Hepatic stellate cell (primary cell): ENCODE results near the gene TMEM204.
A peak's percentile ranks its signal among the peaks of the same experiment; 100 is the strongest.

Experiments
- DNase-seq: peaks from one replicate; pipeline ENCODE4 v3.0.0; 2011; ENCODE audit warnings: low spot score

TMEM204 gene

GRCh38 chr16:1538804-1539520 lies 5.5 kb downstream of the TMEM204 start:
- DNase-seq, result no peak

GRCh38 chr16:1539720-1540555 lies 6.5 kb downstream of the TMEM204 start:
- no peak for DNase-seq

DNA sequence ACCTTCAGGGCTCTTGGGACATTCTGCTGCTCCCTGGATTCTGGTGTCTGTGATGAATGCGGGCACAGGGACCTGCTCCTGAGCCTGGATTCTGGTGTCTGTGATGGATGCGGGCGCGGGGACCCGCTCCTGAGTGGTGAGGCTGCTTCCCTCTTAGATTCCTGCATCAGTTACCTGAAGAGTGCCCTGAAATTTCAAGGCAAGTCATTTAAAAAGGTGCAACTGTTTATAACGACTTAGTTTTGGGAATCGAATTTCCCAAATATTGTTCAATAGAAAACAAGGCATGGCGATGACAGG lies 7.0 kb downstream of the TMEM204 start:
- DNase-seq, result no peak

GRCh38 chr16:1541293-1542165 lies 8.1 kb downstream of the TMEM204 start:
- DNase-seq, result no peak

DNA sequence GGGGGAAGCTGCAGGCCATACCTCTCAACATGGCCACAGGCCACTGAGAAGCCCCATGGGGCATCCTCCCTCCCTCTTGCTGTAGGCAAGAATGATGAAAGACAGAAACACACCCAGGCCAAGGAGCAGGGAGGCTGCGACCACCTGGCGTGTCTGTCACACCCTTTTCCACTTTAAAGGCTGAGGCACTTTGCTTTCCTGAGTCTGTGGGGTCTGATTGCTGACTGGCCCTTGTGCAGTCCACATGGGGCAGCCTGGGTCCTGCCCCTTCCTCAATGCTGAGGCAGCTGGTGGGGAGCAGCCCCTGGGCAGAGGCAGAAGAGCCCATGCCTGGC lies 8.7 kb downstream of the TMEM204 start:
- DNase-seq, result no peak

GRCh38 chr16:1542533-1542932 lies 9.1 kb downstream of the TMEM204 start:
- DNase-seq, result no peak

DNA sequence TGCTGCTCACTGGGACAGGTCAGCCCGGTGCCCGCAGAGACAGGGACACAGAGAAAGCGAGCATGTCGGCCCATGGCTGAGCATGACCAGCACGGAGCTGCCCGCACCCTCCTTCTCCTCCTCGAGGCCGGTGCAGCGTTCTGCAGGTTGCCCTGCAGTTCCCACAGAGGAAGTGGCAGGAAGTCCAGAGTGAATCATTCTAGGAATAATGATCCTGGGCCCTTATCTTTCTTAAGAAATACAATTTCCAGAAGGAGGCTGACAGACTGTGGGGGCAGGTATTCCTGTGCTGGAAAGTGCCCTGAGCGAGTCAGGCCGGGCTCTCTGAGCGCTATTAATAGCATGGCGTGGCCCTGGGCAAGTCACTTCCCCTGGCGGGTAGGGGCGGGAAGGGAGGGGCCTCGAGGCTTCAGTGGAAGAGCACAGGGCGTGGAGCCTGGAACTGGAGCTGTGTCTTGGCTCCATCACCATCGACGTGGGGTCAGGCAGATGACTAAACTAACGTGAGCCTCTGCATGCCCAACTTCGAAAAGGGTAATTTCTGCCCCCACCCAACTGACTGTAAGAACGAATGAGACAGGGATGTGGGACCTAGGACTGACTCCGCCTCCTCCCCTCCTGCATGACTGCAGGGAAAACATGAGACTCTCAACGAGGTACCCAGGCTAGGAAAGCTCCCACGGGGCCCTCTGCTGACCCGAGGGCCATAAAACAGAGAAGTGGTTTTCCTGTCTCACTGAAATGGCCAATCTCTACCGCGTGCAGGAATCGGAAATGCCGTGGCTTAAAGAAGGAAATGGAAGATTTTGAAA lies 9.8 kb downstream of the TMEM204 start:
- peak; percentile 92 for DNase-seq

GRCh38 chr16:1545044-1546040 lies 11.9 kb downstream of the TMEM204 start:
- no peak for DNase-seq

DNA sequence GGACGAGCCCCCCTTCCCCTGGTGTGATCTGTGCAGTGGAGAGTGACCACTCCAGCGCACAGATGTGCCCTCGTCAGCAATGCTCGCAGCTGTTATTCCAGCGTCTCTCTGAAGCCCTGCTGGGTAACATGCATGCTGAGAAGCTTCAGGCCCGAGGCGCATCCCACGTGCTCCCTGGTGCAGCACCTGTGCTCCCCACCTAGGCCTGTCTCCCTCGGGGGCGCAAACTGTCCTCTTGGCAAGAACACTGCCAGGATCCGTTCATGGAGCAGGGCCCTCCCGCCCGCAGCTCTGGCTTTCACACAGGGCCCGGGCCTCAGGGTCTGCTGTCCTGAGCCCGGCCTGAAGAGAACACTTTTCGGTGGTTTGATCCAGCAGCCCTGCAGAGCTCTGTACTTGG lies 13.0 kb downstream of the TMEM204 start:
- no peak for DNase-seq

DNA sequence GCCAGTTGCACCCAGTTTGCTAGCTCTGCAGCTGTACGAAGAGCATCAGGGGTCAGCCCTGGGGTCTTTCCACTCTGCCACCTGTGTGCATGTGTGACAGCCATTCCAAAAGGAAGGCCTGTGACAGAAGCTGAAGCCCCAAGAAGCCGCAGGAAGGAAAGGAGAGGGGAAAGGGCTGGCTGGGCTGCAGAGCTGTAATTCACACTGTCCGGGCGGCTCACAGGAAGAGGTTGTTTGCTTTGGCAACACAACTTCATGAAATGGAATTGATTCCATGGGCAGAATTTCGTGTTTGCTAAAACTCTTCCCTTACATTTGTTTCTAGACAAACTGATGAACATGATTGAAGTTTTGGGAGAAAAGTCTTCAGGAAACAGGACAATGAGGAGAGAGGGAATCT lies 14.8 kb downstream of the TMEM204 start:
- peak; percentile 68 for DNase-seq

DNA sequence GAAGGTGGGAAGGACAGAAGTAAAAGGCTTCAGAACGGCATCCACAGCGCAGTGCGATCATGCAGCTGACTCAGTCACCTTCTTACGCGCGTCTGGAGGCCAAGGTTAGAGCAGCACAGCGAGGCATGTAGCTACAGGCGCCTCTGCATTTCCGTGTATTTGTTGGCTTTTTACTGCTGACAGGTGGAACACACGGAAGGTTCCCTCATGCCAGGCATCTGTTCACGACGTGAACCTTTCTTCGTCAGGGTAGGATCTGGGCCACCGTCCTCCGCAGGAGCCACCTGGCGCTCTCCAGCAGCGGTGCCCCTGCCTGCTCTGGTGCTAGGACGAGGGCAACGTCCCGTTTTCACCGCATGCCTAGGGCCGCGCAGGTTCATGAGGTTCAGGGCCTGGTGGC lies 15.3 kb downstream of the TMEM204 start:
- no peak for DNase-seq

GRCh38 chr16:1550069-1550468 lies 16.6 kb downstream of the TMEM204 start:
- DNase-seq, result no peak

DNA sequence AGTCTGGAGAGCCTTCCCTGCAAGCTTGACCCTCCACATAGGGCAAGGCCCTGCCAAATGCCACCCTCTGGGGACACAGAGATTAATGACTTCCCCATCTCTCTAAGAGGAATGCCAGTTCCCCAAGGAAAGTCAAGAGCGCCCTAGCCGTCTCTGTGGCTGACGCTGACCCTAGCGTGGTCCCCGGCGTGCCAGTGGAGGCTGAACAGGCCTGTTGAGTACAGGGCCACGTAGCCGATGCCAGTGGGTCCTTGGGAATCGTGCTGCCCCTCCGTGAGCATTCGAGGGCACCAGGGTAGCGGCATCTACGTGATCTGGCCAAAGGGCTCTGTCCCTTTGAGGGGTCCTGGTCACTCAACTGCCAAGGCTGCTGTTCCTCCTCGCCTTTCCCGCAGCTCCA lies 17.2 kb downstream of the TMEM204 start:
- no peak for DNase-seq

GRCh38 chr16:1551166-1551565 lies 17.7 kb downstream of the TMEM204 start:
- DNase-seq, result no peak

GRCh38 chr16:1552129-1552528 lies 18.7 kb downstream of the TMEM204 start:
- no peak for DNase-seq

GRCh38 chr16:1553946-1554825 lies 20.7 kb downstream of the TMEM204 start:
- DNase-seq, result no peak

DNA sequence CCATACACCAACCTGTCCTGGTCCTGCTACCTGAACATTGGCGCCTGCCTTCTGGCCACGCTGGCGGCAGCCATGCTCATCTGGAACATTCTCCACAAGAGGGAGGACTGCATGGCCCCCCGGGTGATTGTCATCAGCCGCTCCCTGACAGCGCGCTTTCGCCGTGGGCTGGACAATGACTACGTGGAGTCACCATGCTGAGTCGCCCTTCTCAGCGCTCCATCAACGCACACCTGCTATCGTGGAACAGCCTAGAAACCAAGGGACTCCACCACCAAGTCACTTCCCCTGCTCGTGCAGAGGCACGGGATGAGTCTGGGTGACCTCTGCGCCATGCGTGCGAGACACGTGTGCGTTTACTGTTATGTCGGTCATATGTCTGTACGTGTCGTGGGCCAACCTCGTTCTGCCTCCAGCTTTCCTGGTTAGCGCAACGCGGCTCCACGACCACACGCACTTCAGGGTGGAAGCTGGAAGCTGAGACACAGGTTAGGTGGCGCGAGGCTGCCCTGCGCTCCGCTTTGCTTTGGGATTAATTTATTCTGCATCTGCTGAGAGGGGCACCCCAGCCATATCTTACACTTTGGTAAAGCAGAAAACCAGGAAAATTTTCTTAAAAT lies 21.5 kb downstream of the TMEM204 start:
- no peak for DNase-seq

DNA sequence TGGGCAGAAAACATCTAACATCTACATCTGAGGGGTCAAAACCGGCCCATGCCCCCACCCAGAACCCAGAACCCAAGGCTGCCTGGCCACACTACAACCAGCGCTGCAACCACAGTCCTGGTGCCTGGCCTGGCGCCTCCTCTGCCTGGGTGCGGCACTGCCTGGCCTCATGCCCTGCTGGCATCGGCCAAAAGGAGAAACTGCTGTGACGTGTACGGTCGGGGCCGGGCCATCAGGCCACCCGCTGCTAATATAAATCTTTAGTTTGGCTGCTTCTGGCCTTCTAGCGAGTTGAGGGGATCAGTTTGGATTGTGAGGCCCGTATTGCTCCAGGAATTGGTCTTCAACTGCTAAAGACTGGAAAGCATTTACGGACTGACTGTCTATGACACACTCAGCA lies 22.8 kb downstream of the TMEM204 start:
- DNase-seq, result no peak

- DNase-seq, result no peak
Observed at GRCh38 chr16:1557074-1557473, 23.6 kb downstream of the TMEM204 start.
